SJCRH30 (cell line): ENCODE data around the gene ARL13B. TPM values are rescaled to one million over a fixed set of nuclear protein-coding genes. Genes with fewer than 3 reads are reported as not detected.

ENCODE experiments used
- DNase-seq, 2 experiments: peaks; one replicate each; pipeline ENCODE4 v3.0.0-alpha.2; 2015 to 2020
- H3K27ac ChIP-seq: fragments of 250-450 bp; sonication (Bioruptor Pico); 2 replicates; pipeline ENCODE4 v1.5.1; 2020; ENCODE audit warnings: mild to moderate bottlenecking, moderate library complexity
- H3K27me3 ChIP-seq: fragments of 250-450 bp; sonication (Bioruptor Pico); 2 replicates; pipeline ENCODE4 v1.5.1; 2020; ENCODE audit warnings: mild to moderate bottlenecking, moderate library complexity
- H3K36me3 ChIP-seq: fragments of 250-450 bp; sonication (Bioruptor Pico); 2 replicates; pipeline ENCODE4 v1.5.1; 2020; ENCODE audit warnings: mild to moderate bottlenecking, moderate library complexity
- H3K4me1 ChIP-seq: fragments of 250-450 bp; sonication (Bioruptor Pico); 2 replicates; pipeline ENCODE4 v1.5.1; 2020; ENCODE audit warnings: mild to moderate bottlenecking, moderate library complexity
- H3K4me3 ChIP-seq: fragments of 250-450 bp; sonication (Bioruptor Pico); 2 replicates; pipeline ENCODE4 v1.5.1; 2020; ENCODE audit warnings: mild to moderate bottlenecking, moderate library complexity
- H3K9me3 ChIP-seq: fragments of 250-450 bp; sonication (Bioruptor Pico); replicated peaks from 2 replicates; pipeline ENCODE4 v1.5.1; 2020; ENCODE audit warnings: mild to moderate bottlenecking, moderate library complexity
- total RNA-seq: library from RNA; depleted of rRNA; stranded (reverse); fragments of >200 nt; shearing (Covaris generic); gene quantifications from 2 replicates; pipeline ENCODE4 v1.2.3, GENCODE V29; 2014

The ARL13B gene
- total RNA-seq, 1 experiment from 2014 or later = 33.2 TPM

GRCh38 chr3:93983408-93983807 is 3.5 kb downstream of the ARL13B start:
- DNase-seq = no peak
- no peaks in the 10 kb centered on the region for H3K36me3 ChIP-seq

GRCh38 chr3:93984618-93985017 is 4.7 kb downstream of the ARL13B start:
- DNase-seq = no peak
- Histone ChIP-seq H3K9me3 (no peaks in the 10 kb centered on the region), H3K27ac (no peak overlapping the region), H3K4me1 (peaks cover 11% of the 10 kb centered on the region), H3K27me3 (no peaks in the 10 kb centered on the region), H3K36me3 (peaks cover 2% of the 10 kb centered on the region; the same call in 1 of the 2 replicates), H3K4me3 (no peak overlapping the region)

More at GRCh38 chr3:93983408-93983807, 3.5 kb downstream of the ARL13B start:
- no peak overlapping the region for H3K4me3 ChIP-seq
- H3K9me3 ChIP-seq = no peaks in the 10 kb centered on the region
- no peaks in the 10 kb centered on the region for H3K27me3 ChIP-seq
- peaks cover 13% of the 10 kb centered on the region for H3K4me1 ChIP-seq
- H3K27ac ChIP-seq = no peak overlapping the region

DNA sequence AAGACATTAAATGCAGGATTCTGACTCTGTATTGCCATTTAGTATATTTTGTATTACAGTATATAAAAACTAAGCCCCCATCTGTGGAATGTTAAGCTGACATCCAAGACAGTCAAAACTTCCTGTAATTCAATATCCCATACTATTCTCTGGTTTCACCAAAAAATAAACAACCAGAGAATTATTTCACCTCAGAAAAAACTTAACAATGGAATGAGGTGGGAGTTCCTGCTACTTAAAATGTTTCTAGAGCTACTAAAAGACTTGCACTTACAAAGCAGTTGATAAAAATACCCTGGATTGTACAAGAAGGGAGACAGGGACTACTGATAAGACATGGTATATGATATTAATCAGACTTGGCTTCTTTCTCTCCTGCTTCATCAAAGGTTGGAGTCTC is 8.3 kb downstream of the ARL13B start:
- DNase-seq = peak in 1 of 2 experiments; percentile 23

DNA sequence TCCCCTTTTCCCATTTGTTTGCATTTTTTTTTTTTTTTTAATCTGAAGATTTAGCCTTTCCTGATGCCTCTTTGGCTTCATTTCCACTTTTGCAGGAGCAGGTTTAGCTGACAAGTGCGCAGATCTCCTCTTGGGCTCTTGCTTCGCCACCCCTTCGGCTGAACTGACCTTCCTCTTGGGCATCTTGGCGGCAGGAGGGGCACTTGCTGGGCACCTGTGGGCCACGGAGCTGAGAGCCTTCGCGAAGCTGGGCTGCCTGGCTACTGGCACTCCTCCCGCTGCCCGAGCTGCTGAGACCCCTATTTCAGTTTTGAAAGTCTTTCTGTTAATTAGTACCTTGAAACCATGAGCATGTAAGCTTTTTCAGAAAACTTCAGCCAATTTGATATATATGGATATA is 8.8 kb downstream of the ARL13B start:
- Histone ChIP-seq H3K27me3 (no peaks in the 10 kb centered on the region), H3K36me3 (peaks cover 2% of the 10 kb centered on the region; the same call in 1 of the 2 replicates), H3K27ac (no peak overlapping the region), H3K9me3 (no peaks in the 10 kb centered on the region), H3K4me3 (no peak overlapping the region), H3K4me1 (peaks cover 8% of the 10 kb centered on the region)
- no peak for DNase-seq

More for the DNA sequence above, 8.3 kb downstream of the ARL13B start:
- Histone ChIP-seq H3K36me3 (peaks cover 2% of the 10 kb centered on the region; the same call in 1 of the 2 replicates), H3K9me3 (no peaks in the 10 kb centered on the region), H3K27ac (no peak overlapping the region), H3K27me3 (no peaks in the 10 kb centered on the region), H3K4me3 (no peak overlapping the region), H3K4me1 (peaks cover 7% of the 10 kb centered on the region)

DNA sequence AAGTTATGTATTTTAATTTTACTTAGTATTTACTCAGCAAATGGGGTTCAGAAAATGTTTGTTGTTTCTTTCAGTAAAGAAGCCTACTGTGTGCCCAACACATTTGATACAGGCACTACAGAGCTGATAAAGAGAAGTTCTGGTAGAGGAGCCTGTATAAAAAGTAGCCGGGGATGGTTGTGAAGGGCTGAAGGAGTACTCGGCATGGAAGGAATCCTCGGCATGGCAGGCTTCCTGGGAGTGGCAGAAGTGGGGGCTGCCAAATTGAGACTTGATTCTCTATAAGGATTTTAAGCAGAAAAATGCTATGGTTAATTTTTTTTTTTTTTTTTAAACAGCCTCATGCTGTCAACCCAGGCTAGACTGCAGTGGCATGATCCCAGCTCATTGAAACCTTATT is 9.3 kb downstream of the ARL13B start:
- H3K27me3 ChIP-seq = no peaks in the 10 kb centered on the region
- H3K36me3 ChIP-seq = peaks cover 2% of the 10 kb centered on the region; the same call in 1 of the 2 replicates
- peaks cover 12% of the 10 kb centered on the region for H3K4me1 ChIP-seq
- H3K4me3 ChIP-seq = no peak overlapping the region
- no peak overlapping the region for H3K27ac ChIP-seq
- no peak for DNase-seq
- H3K9me3 ChIP-seq = no peaks in the 10 kb centered on the region

- no peaks in the 10 kb centered on the region for H3K9me3 ChIP-seq
- no peak overlapping the region for H3K27ac ChIP-seq
These were observed 11.7 kb downstream of the ARL13B start for GRCh38 chr3:93991631-93992030.

DNA sequence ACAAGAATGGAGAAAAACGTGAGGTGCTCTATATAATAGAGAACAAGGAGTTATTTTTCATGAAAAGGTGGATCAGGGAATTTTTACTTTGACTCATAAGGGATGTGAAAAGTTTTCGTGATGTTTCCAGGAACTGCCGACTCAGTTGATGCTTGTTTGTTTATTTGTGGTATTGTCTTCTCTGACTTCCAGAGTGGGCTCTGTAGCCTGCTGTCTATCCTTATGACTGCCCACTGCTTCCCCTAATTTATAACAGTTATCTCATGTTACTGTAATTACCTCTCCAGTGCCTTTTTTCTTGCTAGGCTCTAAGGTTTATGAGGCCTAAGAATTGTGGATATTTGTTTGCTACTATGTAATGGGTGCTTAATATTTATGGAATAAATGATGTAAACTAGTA is 12.3 kb downstream of the ARL13B start:
- no peak for DNase-seq
- H3K4me1 ChIP-seq = peaks cover 12% of the 10 kb centered on the region
- no peak overlapping the region for H3K27ac ChIP-seq
- H3K27me3 ChIP-seq = no peaks in the 10 kb centered on the region
- peaks cover 13% of the 10 kb centered on the region; the same call in 1 of the 2 replicates for H3K36me3 ChIP-seq
- H3K9me3 ChIP-seq = no peaks in the 10 kb centered on the region
- no peak overlapping the region for H3K4me3 ChIP-seq

More at GRCh38 chr3:93991631-93992030, 11.7 kb downstream of the ARL13B start:
- no peak for DNase-seq
- Histone ChIP-seq H3K4me1 (peaks cover 12% of the 10 kb centered on the region), H3K4me3 (no peak overlapping the region), H3K36me3 (peaks cover 7% of the 10 kb centered on the region; the same call in 1 of the 2 replicates), H3K27me3 (no peaks in the 10 kb centered on the region)

DNA sequence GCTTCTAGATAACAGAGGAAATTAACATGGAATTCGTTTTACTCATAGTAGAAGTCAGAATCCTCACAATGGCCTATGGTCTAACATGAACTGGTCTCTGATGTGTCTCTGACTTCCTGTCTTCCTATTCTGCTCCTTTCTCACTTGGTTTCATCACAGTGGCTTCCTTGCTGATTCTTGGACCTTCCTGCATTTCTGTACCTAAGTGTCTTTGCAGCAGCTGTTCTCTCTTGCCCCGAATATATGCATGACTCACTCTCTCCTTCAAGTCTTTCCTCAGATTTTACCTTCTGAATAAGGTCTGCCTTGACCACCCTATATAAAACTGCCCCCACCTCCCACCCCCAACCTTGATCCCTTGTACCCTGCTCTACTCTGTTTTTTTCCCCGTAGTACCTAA is 14.1 kb downstream of the ARL13B start:
- no peaks in the 10 kb centered on the region for H3K9me3 ChIP-seq
- no peak overlapping the region for H3K27ac ChIP-seq
- DNase-seq = no peak
- no peaks in the 10 kb centered on the region for H3K27me3 ChIP-seq
- H3K4me3 ChIP-seq = no peak overlapping the region
- H3K36me3 ChIP-seq = peaks cover 15% of the 10 kb centered on the region; the same call in 1 of the 2 replicates
- H3K4me1 ChIP-seq = 0 out of 2 replicates have a peak, but pooled peaks cover 5% of the 10 kb centered on the region

DNA sequence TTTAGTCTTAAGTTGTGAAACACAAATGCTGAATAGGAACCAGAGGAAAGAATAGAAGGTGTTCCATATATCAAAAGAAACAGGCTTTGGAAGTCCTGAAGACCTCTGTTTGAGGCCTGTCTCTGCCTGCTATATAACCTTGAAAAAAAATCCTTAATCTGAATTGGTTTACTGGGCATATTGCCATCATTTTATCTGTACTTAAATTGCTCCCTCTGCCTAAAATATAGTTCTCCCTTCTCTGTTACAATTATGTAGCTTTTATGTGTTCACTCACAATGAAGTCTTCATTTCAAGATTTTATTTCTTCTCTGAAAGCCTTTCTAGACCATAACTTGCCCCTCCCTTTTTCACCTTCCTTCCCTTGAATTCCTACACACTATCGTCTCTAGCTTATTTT is 21.2 kb downstream of the ARL13B start:
- Histone ChIP-seq H3K36me3 (peaks cover 17% of the 10 kb centered on the region; the same call in 1 of the 2 replicates), H3K27me3 (no peaks in the 10 kb centered on the region), H3K27ac (no peak overlapping the region), H3K4me3 (no peak overlapping the region), H3K9me3 (no peaks in the 10 kb centered on the region), H3K4me1 (no peaks in the 10 kb centered on the region)
- DNase-seq = no peak

- Histone ChIP-seq H3K9me3 (no peaks in the 10 kb centered on the region), H3K4me3 (no peak overlapping the region), H3K27ac (no peak overlapping the region), H3K27me3 (no peaks in the 10 kb centered on the region), H3K36me3 (peaks cover 12% of the 10 kb centered on the region), H3K4me1 (no peaks in the 10 kb centered on the region)
- no peak for DNase-seq
These were observed 22.0 kb downstream of the ARL13B start for GRCh38 chr3:94001827-94002495.

DNA sequence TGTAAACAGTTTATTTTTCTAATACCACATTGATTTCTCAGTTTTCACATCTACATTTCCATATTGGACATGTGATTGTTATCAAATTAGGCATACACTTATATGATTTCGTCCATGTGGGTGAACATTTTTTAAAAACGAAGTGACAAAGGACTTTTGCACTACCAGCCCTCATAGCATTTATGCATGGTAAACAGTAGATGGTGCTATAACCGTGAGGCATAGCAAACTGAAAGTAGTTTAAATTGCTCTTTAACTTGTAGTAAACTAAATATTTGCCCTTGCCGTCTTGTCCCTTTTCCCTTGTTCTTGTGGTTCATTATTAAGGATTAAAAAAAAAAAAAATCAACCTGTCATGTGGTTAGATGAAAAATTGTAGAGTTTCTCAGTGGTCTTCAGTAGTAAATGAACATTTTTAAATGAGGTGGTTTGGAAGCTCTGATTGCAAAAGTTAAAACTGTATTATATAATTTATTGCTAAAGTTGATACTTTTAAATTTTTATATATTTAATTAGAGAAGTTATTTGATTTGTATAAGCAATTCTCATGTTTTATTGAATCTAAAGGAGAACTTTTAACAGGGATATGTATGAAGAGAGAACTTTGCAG is 24.5 kb downstream of the ARL13B start:
- DNase-seq = peak in 1 of 2 experiments; percentile 60
- H3K4me3 ChIP-seq = no peak overlapping the region
- H3K27me3 ChIP-seq = no peaks in the 10 kb centered on the region
- no peaks in the 10 kb centered on the region for H3K9me3 ChIP-seq
- H3K4me1 ChIP-seq = no peaks in the 10 kb centered on the region
- H3K27ac ChIP-seq = no peak overlapping the region
- H3K36me3 ChIP-seq = peaks cover 7% of the 10 kb centered on the region

DNA sequence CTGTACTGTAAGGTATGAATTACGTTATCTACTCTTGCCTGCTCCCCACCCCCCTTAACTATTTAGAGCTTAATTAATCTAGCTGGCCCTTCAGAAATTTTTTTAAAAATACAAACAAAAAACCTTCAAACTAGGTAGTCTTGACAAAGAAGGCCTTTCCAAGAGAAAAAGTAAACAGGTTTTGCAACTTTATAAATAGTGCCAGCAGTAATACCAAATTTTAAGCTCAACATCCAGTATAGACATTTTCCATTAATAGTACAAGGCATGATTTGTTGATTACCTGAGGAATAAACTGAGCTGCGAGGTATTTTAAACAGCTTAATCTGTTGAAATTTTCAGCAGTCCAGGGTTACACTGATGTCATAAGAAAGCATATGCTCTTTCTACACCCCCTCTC is 28.3 kb downstream of the ARL13B start:
- Histone ChIP-seq H3K4me3 (no peak overlapping the region), H3K27me3 (no peaks in the 10 kb centered on the region), H3K9me3 (no peaks in the 10 kb centered on the region; the same call in 1 of the 2 replicates)

GRCh38 chr3:94009608-94010007 is 29.7 kb downstream of the ARL13B start:
- no peak overlapping the region for H3K27ac ChIP-seq
- H3K36me3 ChIP-seq = no peaks in the 10 kb centered on the region; the same call in none of the 2 replicates
- no peak for DNase-seq
- no peaks in the 10 kb centered on the region for H3K4me1 ChIP-seq
- no peak overlapping the region for H3K4me3 ChIP-seq
- H3K27me3 ChIP-seq = no peaks in the 10 kb centered on the region
- H3K9me3 ChIP-seq = no peaks in the 10 kb centered on the region; the same call in 1 of the 2 replicates

More for the DNA sequence above, 28.3 kb downstream of the ARL13B start:
- DNase-seq = no peak
- H3K27ac ChIP-seq = no peak overlapping the region
- peaks cover 5% of the 10 kb centered on the region for H3K36me3 ChIP-seq
- H3K4me1 ChIP-seq = no peaks in the 10 kb centered on the region

DNA sequence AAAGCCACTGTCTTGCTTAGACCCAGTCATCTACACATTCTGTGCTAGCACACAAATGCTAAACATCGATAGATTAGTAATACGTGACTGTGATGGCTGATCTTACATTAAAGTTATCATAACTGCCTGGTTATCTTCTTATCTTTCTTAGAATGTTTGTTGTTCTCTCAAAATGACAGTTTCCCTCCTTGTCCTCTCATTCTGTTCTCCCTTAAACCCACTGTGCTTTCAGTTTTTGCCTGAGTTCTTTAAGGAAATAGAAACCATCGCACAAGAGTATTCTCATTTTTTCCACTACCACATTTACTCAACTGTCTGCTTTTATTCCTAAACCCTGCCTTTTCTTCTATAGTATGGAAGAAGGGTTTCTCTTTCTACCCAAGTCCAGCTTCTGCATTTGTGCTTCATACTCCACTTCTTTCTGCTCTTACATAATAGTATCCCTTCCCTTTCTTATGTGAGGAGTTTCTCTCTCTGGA is 31.3 kb downstream of the ARL13B start:
- H3K36me3 ChIP-seq = peaks cover 4% of the 10 kb centered on the region
- H3K27ac ChIP-seq = no peak overlapping the region
- peaks cover 4% of the 10 kb centered on the region; the same call in 1 of the 2 replicates for H3K4me1 ChIP-seq
- DNase-seq = no peak
- H3K4me3 ChIP-seq = no peak overlapping the region
- no peaks in the 10 kb centered on the region for H3K27me3 ChIP-seq
- H3K9me3 ChIP-seq = no peaks in the 10 kb centered on the region; the same call in 1 of the 2 replicates

- DNase-seq = no peak
- peaks cover 10% of the 10 kb centered on the region for H3K4me1 ChIP-seq
These were observed 32.2 kb downstream of the ARL13B start for GRCh38 chr3:94012185-94012584.

More at GRCh38 chr3:94012185-94012584, 32.2 kb downstream of the ARL13B start:
- no peaks in the 10 kb centered on the region for H3K27me3 ChIP-seq
- 0 out of 2 replicates have a peak, but pooled peaks cover 4% of the 10 kb centered on the region for H3K36me3 ChIP-seq
- no peak overlapping the region for H3K27ac ChIP-seq
- no peak overlapping the region for H3K4me3 ChIP-seq
- H3K9me3 ChIP-seq = no peaks in the 10 kb centered on the region; the same call in 1 of the 2 replicates
